ENCODE data around the gene CAP1.

The CAP1 gene

DNA sequence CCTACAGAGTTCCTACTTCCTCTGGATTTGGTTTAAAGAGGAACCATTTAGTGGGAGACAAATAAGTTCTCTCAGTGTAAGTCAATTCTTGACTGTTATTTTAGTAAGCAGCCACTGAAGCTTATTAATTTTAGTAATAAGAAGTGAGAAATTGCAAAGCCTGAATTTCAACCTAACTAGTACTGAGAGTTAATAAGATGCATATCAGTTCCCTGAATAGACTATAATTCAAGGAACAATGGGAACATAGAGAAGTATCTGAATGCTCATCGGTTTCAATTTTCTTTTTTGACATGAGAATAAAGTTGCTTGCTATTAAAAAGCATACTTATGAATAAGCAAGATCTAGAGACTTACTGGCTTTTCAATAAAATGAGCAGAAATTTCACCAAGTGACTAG is 64.5 kb downstream of the CAP1 start:
- DNase-seq (ENCODE audit: extremely low read depth, low read depth) = no peak
- TF ChIP-seq, protein P1, sequence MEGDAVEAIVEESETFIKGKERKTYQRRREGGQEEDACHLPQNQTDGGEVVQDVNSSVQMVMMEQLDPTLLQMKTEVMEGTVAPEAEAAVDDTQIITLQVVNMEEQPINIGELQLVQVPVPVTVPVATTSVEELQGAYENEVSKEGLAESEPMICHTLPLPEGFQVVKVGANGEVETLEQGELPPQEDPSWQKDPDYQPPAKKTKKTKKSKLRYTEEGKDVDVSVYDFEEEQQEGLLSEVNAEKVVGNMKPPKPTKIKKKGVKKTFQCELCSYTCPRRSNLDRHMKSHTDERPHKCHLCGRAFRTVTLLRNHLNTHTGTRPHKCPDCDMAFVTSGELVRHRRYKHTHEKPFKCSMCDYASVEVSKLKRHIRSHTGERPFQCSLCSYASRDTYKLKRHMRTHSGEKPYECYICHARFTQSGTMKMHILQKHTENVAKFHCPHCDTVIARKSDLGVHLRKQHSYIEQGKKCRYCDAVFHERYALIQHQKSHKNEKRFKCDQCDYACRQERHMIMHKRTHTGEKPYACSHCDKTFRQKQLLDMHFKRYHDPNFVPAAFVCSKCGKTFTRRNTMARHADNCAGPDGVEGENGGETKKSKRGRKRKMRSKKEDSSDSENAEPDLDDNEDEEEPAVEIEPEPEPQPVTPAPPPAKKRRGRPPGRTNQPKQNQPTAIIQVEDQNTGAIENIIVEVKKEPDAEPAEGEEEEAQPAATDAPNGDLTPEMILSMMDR (IDR thresholded peaks at IDR 0.05; ENCODE audit: low read depth, low read length, missing control alignments) = no peak
- H3K4me3 ChIP-seq (replicated peaks; ENCODE audit: low read depth, low read length) = no peak overlapping the region

DNA sequence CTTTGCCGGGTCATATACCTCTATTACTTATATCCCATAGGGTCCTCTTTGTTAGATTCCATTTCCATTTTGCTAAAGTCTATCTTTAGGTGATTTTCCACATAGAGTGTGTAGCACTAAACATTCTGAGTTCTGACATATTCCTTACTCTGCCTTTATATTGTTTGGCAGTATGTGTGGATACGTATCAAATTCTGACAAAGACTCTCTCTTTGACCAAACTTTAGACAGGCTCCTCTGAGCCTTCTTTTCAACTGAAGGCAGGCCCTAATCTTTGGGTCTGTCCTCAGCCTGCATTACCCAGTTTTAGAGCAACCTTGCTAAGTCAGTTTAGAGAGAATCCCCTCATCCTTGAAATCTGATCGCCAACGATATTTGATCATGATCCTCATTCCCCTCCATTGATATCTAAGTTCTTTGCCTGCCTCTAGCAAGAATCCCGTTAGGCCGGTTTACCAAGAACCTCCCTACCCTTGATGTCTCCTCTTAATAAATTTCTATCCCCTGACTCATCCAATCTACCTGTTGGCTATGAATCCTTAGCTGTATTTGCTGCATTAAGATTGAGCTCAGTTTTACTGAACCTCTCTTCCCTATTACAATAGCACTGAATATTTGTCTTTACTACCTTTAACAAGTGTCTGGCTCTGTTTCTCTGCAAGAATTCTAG is 66.9 kb downstream of the CAP1 start:
- no peak overlapping the region for H3K4me3 ChIP-seq (replicated peaks; ENCODE audit: low read depth, low read length)
- no peak for DNase-seq (ENCODE audit: extremely low read depth, low read depth)
- TF ChIP-seq, protein P1 (IDR thresholded peaks at IDR 0.05; ENCODE audit: low read depth, low read length, missing control alignments) = no peak

DNA sequence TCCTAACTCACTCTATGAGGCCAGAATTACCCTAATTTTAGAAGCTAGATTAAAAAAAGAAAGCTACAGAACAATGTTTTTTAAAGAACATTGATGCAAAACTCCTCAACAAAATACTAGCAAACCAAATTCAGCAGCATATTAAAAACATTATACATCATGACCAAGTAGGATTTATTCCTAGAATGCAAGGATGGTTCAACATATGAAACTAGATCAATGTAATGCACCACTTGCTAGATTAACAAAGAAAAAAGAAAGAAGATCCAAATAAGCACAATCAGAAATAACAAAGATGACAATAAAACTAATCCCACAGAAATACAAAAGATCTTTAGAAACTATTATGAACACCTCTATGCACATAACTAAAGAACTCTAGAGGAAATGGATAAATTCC is 69.9 kb downstream of the CAP1 start:
- TF ChIP-seq, protein P1 (IDR thresholded peaks at IDR 0.05; ENCODE audit: low read depth, low read length, missing control alignments) = no peak
- no peak for DNase-seq (ENCODE audit: extremely low read depth, low read depth)
- no peak overlapping the region for H3K4me3 ChIP-seq (replicated peaks; ENCODE audit: low read depth, low read length)

DNA sequence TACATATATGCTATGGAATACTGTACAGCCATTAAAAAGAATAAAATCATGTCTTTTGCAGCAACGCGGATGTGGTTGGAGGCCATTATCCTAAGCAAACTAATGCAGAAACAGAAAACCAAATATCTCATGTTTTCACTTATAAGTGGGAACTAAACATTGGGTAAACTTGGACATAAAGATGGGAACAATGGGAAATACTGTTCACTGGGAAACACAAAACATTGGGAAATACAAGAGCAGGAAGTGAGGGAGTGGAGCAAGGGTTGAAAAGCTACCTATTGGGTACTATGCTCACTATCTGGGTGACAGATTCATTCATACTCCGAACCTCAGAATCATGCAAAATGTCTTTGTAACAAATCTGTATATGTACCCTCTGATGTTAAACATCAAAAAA is 73.9 kb downstream of the CAP1 start:
- no peak for DNase-seq (ENCODE audit: extremely low read depth, low read depth)
- TF ChIP-seq, protein P1 (IDR thresholded peaks at IDR 0.05; ENCODE audit: low read depth, low read length, missing control alignments) = no peak
- no peak overlapping the region for H3K4me3 ChIP-seq (replicated peaks; ENCODE audit: low read depth, low read length)

DNA sequence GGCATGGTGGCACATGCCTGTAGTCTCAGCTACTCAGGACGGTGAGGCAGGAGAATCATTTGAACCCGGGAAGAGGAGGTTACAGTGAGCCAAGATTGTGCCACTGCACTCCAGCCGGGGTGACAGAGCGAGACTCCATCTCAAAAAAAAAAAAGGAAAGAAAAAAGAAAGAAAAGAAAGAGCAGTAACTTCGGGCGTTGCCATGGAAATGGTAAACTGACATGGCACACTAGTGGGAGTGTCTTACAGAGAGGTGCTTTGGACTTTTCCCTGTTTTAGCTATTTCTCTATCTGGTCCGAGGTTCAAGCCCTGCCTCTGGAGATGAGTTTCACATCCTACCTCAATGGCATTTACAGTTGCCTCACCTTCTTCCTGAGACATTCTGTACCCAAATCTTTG is 79.6 kb downstream of the CAP1 start:
- H3K4me3 ChIP-seq (replicated peaks; ENCODE audit: low read depth, low read length) = no peak overlapping the region
- DNase-seq (ENCODE audit: extremely low read depth, low read depth) = no peak
- TF ChIP-seq, protein P1 (IDR thresholded peaks at IDR 0.05; ENCODE audit: low read depth, low read length, missing control alignments) = no peak
